HG02870 (cell line): ENCODE results near the gene MICB.
"Not testable (repeated sequence)": the region's sequence is repeated elsewhere in the genome, so short reads cannot be mapped to it uniquely, and the experiment has no call there.

Experiments
- ATAC-seq: cut with Tn5 transposase; IDR thresholded peaks from one replicate; pipeline ENCODE4 v1.9.1; 2021; ENCODE audit warnings: mild to moderate bottlenecking, moderate library complexity; ENCODE audit not compliant: unreplicated experiment

Gene MICB

DNA sequence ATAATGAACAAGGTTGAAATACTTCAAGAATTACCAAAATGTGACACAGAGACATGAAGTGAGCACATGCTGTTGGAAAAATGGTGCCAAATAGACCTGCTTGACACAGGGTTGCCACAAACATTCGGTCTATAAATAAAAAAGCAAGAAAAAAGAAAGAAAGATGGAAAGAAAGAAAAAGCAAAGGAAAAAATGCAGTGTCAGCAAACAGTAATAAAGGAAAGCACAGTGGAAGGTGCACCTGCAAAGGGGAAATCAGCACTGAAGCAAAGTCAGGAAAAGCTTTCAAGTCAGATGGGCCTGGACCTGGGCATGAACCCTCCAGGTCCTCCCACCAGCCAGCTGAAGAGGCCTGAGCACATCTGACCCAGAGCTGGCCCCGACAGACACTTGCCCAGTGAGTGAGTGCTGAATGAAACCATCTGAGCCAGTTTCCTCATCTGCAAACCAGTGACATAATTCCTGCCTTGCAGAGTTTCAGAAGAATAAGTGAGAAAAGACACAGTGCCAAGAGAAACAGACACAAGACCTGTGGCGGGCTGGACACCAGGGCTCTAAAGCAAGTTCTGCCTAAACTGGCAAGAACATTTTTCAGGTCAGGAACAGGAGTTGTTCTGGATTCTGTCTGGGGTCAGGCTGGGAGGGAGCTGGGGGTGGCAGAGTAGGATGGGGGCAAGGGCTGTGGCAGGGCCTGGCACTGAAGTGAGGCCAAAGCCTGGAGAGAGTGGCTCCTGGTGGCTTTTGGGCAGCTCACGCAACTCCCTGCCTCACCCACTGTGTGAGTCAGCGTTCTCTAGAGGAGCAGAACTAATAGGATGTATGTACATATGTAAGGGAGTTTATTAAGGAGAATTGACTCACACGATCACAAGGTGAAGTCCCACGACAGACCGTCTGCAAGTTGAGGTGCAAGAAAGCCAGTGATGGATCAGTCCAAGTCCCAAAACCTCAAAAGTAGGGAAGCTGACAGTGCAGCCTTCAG, 23.9 kb upstream of the MICB start:
- ATAC-seq, result no peak

DNA sequence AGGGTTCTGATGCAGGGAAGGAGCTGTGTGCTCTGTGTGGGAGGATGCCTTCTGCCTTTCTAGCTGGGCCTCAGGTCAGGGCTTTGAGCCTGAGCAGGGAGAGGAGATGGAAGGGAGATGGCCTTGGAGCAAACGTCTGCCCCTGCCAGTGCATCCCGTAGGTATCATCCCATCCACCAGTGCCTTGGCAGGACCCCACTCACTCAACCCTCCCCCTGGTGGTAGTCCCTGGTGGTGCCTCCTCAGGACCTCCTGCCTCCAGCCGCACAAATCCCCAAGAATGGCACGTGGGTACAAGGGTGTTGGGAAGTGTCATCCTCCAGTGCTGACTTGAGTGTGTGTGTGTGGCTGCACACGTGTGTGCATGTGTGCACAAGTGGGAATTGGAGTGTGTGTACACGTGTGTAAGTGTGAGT, 23.1 kb upstream of the MICB start:
- no peak for ATAC-seq

DNA sequence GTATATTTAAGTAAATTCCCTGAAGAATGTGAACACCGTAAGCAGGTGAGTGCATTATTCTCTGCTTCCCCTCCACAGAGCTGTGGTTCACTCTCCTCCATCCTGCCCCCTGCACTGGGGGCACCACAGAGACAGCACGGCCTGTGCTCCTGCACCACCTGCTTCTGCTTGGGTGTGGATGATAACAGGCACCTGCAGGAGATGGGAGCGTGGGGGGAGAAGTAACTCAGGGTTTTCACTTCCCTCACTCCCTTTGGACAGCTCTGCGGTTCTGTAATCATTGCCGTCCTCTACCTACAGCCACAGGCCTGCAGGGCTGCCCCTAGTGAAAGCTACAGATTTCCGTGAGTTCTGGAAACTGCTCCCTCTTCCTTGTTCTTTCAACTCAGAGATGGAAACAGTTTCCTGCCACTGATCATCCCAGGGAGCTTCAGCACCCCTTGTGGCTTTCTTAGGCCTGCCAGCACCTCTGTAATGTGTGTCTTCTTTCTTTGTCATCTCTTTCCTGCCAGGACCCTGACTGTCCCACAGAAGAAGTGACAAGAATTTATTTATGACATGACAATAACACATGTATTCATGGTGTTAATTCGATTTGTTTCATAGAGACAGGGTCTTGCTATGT, 21.3 kb upstream of the MICB start:
- no peak for ATAC-seq

DNA sequence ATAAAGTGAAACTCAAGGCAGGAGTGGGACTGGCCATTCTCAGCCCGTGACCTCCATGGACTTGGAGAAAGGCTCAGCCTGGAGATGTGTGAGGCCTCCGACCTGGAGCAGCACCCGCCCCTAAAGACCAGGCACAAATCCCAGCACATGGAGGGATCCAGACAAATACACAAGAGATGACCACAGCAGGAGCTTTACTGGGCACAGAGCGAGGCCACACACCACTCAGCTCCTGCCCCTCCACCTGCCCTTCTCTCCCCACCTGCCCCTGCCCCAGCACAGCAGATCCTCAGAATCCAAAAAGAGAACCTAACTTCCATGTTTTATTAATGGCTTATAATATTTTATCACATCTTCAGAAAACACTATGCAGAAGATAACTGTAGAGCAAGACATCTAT, 20.4 kb upstream of the MICB start:
- no peak for ATAC-seq

DNA sequence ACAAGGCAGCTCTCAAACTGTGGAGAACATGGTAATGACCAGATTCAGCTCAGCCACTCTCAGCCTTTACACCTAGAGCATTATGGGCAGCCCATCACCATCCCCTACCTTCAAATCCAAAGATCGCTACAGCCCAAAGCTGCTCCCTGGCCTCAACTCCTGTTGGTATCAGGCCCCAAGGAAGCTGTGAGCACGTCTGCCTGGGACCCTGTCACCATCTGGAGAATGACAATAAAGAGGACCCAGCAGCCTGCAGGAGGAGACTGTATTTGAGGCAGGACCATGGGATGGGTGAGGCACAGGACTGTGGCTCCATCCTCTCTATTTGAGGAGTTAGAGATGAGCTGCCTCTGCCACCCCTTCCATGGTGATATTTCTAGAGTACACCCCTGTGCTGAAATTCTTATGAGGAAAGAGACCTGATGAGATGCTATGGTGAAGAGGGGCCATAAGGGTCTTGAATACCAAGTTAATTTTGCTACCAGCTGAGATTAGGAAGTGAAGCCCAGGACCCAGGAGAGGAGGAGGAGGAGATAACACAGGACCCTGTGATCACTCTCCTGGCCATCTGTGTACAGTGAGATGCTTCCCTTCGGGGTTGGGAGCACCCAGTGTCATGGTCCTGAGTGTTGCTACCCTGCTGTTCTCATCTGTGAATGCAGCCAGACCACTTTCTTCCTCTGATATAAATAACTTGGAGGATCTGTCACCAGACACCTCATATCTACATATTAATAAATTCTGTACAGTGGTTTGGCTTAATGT, 19.6 kb upstream of the MICB start:
- no peak for ATAC-seq

DNA sequence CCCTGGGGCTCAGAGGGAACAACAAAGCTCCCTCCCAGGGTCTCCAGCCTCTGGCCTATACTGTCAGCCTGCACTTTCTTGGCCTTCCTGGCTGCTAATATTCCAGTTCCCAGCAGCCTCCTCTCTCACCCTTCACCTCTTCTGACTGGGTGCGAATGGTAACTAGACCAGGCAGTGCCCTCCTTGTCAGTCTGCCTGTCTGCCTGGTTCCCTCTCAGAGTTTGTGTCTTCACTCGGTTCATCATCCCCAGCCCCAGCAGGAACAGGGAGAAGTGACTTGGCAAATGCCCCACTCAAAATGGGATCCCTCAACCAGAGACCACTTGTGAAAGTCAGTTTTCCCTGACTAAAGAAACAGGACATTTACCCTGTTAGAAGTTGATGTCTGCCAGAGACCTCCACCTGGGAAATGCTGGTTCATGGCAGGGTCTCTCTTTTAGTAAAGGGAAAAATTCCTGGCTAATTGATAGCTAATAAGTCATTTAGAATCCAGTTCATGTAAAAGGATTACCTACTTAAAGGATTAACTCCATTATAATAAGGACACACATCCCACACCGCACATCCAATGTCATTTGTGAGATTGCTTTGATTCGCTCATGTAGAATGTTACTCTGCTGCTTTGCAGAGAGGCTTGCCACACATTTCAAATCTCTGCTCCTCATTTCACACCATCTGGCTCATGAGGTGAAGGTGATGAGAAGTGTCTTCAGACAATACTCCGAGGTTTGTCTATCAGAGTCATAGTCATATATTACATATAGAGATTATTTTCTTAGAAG, 18.6 kb upstream of the MICB start:
- no peak for ATAC-seq

DNA sequence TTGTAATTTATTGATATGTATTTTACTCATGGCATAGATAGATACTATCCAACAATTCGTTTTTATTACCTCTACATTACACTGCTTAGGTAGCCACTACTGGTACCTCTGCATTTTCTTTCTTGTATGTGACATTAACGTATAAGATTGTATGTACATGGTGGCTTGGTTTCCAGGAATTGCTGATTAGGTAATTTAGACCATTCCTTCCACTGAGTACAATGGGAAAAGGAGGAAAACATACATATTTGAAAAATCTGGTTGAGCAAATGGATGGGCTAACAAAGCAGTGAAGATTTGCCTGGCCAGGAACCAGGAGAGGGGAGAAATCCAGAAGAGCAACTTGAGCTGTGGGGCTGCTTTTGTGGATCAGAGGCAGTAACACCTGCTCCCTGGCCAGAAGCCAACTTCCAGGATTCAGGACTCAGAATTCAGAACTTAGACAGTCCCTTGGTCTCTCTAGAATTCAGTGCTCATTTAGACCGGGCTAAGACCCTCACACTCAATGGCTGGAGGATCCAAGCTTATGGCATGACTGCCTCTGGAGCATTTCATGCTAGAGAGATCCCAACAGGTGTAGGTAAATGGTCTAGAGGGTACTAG, 17.9 kb upstream of the MICB start:
- ATAC-seq, result no peak

DNA sequence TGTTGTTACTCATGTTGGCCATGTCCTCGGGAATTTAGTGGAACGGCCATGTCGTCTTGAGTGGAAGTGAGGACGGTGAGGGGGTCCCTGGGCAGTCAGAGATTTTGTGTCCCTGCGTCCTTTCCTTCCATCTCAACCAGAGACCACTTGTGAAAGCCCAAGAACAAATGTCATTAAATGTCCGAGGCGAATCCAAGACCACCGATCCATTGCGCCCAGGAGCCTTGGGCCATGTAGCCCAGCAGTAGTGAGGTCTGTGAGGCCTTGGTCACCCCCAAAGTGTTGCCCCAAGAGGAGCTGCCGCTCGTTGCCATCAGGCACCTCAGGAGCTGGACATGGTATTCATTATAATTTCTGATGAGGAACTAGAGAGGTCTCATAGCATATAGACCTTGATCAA, 17.4 kb upstream of the MICB start:
- no peak for ATAC-seq

DNA sequence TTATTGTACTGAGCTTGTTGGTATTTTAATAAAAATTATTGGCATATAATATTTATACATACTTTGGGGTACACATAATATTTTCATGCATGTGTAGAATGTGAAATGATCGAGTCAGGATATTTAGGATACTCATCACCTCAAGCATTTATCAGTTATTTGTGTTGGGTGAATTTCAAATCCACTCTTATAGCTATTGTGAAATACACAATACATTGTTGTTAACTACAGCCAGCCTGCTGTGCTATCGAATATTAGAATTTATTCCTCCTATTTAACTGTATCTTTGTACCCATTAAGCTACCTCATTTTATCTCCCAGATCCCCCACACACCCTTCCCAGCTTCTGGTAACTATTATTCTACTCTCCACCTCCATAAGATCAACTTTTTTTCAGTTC, 14.6 kb upstream of the MICB start:
- ATAC-seq, result no peak

DNA sequence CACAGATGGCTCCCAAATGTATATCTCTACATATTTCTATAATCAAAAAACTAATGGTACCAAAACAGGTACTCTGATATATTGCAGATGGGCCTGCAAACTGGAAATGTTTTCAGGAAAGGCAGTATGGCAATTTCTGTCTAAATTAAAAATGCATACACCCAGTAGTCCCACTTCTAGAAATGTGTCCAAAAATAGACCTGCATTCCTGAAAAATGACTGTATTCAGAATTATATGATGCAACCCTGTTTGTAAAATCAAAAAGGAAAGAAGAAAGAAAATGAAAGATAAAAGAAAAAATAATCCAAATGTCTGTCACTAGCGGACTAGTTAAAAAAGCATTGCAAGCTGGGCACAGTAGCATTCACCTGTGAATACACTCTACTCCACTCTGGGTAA, 12.9 kb upstream of the MICB start:
- no peak for ATAC-seq

DNA sequence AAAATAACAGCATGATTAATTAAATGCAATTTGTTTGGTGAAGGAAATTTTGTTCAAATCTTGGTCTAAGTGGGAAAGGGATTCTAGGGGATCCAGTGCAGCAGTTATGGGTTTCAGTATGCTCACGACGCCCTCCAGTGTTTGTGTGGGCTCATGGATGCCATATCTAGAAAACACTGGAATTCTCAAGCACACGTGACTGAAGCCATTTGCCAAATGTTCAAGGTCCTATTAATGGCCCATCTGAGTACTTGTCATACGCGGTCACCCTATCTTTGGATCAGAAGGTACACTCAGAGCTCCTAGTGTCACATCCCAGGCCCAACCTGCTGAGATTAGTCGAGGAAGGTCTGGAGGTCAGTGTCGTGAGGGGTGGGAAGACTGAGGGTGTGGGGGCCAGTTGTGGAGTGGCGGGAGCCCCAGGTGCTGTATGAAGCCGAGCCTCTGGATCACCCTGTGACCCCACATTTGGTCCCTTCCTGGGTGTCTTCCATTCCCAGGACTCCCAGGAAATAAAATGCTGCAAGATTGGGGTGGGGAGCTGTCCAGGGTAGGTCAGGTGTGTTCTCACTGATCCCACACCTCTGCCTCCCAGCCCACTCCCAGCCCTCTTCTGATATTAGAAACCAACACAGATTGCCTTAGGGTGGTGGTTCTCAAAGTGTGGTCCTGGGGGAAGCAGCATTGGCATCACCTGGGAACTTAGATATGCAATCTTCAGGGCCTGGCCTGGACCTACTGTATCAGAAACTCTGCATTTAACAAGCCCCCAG, 11.7 kb upstream of the MICB start:
- ATAC-seq, result not testable (repeated sequence)

DNA sequence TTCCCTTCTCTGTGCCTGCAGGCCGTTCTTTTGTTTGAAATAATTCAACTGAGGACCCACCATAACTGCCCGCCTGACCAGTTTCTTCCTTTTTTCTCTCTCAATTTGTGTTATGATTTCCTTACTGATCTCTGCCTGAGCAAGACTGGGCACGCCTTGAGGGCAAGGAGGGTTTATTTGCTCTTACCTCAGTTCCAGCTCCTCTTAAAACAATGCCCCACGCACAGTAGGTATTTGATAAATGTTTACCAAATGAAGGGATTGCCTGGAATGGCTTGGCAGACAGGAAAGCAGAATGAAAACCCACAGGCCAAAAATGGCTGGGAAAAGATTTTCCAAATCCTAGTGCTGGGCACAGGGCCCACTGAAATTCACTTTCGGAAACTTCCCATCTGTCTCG, 10.3 kb upstream of the MICB start:
- not testable (repeated sequence) for ATAC-seq

DNA sequence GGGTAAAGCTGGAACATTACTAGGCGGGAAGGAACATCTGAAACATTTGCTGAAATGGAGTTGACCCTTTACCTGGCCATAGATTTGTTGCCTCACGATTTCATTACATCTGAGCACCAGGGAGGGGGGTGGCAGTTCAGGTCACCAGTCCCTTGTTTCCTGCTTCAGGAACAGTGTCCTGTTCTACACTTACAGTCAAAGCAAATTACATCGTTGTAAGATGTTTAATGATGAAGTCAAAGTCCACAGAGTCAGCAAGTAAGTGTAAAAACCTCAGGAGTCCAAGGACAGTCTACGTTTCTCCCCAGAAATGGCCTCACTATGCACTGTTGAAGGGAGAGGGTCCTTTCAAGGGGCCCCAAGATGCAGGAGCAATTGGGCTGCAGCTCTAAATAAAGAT, 8.9 kb upstream of the MICB start:
- no peak for ATAC-seq

DNA sequence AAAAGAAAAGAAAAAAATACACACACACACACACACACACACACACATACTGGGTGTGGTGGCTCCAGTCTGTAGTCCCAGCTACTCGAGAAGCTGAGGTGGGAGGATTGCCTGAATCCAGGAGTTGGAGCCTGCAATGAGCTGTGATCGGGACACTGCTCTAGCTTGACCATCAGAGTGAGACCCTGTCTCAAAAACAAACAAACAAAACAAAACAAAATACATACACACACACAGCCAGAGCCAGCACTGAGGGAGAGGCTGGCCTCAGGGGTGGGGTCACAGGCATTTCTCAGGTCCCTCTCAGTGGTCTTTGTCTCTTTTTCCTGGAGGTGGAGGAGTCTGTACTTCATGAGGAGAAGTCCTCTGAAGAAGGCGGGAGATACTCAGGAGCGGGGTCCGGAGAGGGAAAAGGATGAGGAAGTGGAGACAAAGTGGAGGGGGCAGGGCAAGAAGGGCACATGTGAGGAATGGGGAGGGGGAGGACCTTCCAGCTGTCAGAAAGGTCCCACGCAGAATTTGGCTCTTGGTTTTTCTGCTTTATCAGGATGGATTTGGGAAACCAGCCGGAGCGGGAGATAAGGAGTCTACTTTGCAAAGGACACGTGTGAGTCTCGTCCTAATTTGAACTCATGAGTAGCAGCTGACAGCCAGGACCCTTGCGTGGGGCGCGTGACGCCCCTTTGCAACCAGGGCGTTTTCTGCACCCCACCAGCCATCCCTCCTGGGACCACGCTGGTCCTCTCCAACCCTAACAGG, 7.7 kb upstream of the MICB start:
- no peak for ATAC-seq

DNA sequence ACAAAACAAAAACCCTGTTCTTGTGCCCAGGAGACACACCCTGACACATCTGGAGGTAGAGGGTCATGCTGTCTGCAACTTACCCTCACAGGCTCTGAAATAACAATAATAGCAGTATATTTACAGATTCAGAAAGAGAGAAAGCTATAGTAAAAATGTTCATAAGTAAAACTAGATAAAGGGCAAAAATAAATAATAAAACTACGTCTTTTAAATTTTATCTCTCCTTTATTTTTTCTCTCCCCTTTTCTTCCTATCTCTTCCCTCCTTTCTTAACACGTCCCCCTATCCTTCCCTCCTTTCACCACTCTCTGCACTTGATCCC, 4.4 kb upstream of the MICB start:
- ATAC-seq, result not testable (repeated sequence)

DNA sequence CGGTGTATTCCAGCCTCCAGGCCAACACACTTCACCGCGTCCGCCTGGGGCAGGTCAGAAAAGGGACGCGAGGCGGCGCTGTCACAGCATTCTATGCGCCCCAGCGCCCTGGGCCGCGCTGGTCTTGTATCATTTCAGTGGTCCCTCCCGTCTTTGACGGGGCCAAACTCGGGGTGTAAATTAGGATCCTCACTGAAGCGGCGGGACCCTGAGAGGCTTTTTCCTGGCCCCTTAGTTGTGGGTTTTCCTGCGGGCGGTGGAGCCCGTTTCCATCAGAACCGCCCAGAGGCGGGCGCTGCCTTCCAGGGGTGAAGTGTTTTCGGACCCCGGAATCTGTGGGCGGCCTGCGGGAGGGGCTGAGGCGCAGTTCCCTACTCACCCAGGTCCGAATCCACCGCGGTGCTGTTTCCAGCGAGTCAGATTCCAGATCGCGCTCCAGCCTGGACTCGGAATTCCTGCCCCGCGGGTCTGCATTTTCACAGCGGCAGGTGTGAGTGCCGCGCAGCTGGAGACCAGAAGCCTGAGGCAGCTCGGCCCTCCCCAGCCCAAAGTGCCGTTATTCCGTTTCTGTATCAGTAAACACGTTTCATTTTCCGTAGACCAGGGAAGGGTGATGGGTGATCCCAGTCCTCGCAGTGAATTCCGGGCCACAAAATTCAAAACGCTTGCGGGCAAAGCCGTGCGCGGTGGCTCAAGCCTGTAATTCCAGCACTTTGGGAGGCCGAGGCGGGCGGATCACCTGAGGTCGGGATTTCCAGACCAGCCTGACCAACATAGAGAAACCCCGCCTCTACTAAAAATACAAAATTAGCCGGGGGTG, 3.9 kb upstream of the MICB start:
- ATAC-seq, result peak; percentile 37

DNA sequence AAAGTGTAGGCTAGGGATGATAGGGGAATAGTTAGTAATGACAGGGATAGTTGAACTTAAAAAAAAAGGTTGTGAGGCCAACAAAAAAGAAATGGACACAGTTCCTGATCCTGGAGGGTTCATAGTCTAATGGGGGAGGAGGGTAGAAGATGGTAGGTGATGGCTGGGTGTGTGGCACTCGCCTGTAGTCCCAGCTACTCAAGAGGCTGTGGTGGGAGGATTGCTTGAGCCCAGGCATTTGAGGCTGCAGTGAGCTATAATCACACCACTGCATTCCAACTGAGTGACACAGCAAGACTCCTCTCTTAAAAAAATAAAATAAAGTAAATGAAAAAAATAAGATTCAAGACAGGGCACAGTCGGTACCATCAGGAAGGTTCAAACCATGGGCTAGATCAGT, 2.4 kb upstream of the MICB start:
- no peak for ATAC-seq

DNA sequence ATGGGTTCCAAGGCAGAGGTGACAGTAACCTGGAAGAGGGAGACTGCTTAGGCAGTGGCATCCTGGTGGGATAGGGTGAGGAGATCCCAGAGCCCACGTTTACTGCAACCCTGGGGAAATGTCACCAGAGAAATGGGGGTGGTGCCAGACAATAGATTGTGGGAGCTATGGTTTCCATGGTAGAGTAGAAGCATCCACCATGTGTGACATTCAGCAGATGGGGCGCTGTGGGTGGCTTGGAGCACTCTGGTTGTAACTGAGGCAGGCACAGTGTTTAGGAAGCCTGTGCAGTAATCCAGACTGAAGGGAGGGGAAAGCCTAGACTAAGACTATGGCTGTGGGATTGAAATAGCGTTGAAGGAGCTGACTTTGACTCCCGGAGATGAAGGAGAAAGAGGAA, 1.1 kb upstream of the MICB start:
- not testable (repeated sequence) for ATAC-seq
